OCI-LY1 (cell line): ENCODE data around the gene CHRNA9.
A peak's percentile ranks its signal among the peaks of the same experiment; 100 is the strongest.
"Not testable (repeated sequence)": the region's sequence is repeated elsewhere in the genome, so short reads cannot be mapped to it uniquely, and the experiment has no call there.

ENCODE experiments used
- H2AFZ ChIP-seq: fragments of 200-600 bp; sonication (generic), shearing (Covaris generic); 2 replicates; pipeline ENCODE4 v1.6.0; 2014; ENCODE audit warnings: antibody characterized with exemption, mild to moderate bottlenecking, low read length
- H3F3A ChIP-seq: fragments of 200-600 bp; sonication (generic), shearing (Covaris generic); 2 replicates; pipeline ENCODE4 v1.6.0; 2014; ENCODE audit warnings: mild to moderate bottlenecking, antibody characterized with exemption, low read length, moderate library complexity; ENCODE audit not compliant: insufficient read depth
- H3K27ac ChIP-seq: fragments of 200-600 bp; sonication (generic); 2 replicates; pipeline ENCODE4 v1.5.1; 2014; ENCODE audit warnings: low read length, mixed run types, mild to moderate bottlenecking, low read depth; ENCODE audit not compliant: poor library complexity, severe bottlenecking
- H3K27me3 ChIP-seq: fragments of 200-600 bp; sonication (generic); 2 replicates; pipeline ENCODE4 v1.6.0; 2014; ENCODE audit warnings: antibody characterized with exemption, mild to moderate bottlenecking, low read length, moderate library complexity; ENCODE audit not compliant: insufficient read depth
- H3K36me3 ChIP-seq: fragments of 200-600 bp; sonication (generic); 2 replicates; pipeline ENCODE4 v1.6.1; 2014; ENCODE audit warnings: mild to moderate bottlenecking, antibody characterized with exemption, low read length, moderate library complexity, mixed read lengths; ENCODE audit not compliant: insufficient read depth
- H3K4me1 ChIP-seq: fragments of 200-600 bp; sonication (generic); 2 replicates; pipeline ENCODE4 v1.5.1; 2014; ENCODE audit warnings: mild to moderate bottlenecking, low read length, moderate library complexity; ENCODE audit not compliant: insufficient read depth, severe bottlenecking
- H3K4me2 ChIP-seq: fragments of 200-600 bp; sonication (generic), shearing (Covaris generic); 2 replicates; pipeline ENCODE4 v1.6.1; 2014; ENCODE audit warnings: low read length
- H3K4me3 ChIP-seq: fragments of 200-600 bp; sonication (generic); 2 replicates; pipeline ENCODE4 v1.5.1; 2014; ENCODE audit warnings: low read length, low read depth, mild to moderate bottlenecking, mixed read lengths; ENCODE audit not compliant: poor library complexity, severe bottlenecking
- H3K79me2 ChIP-seq: fragments of 200-600 bp; shearing (Covaris generic); 2 replicates; pipeline ENCODE4 v1.6.1; 2016; ENCODE audit warnings: mixed run types, low read length, mixed read lengths; ENCODE audit not compliant: insufficient read depth
- H3K9ac ChIP-seq: fragments of 200-600 bp; sonication (generic), shearing (Covaris generic); 2 replicates; pipeline ENCODE4 v1.6.1; 2014; ENCODE audit warnings: mild to moderate bottlenecking, low read length, mixed read lengths
- H3K9me2 ChIP-seq: fragments of 200-600 bp; sonication (generic), shearing (Covaris generic); 2 replicates; pipeline ENCODE4 v1.6.1; 2014; ENCODE audit warnings: low read depth, mild to moderate bottlenecking, low read length, mixed read lengths
- H3K9me3 ChIP-seq: fragments of 200-600 bp; shearing (Covaris generic); 2 replicates; pipeline ENCODE4 v1.6.1; 2014; ENCODE audit warnings: low read length, mixed read lengths
- H4K20me1 ChIP-seq: fragments of 200-600 bp; sonication (generic), shearing (Covaris generic); 2 replicates; pipeline ENCODE4 v1.6.0; 2016; ENCODE audit warnings: mild to moderate bottlenecking, low read length; ENCODE audit not compliant: insufficient read depth
- CTCF ChIP-seq: fragments of 200-600 bp; sonication (generic), shearing (Covaris generic); IDR thresholded peaks from 2 replicates; pipeline ENCODE4 v1.5.1; 2017; ENCODE audit warnings: mild to moderate bottlenecking, antibody characterized with exemption, low read length, moderate library complexity, mixed read lengths
- EZH2 ChIP-seq: fragments of 200-600 bp; sonication (generic), shearing (Covaris generic); IDR thresholded peaks from 2 replicates; pipeline ENCODE4 v1.8.0; 2017; ENCODE audit warnings: borderline replicate concordance, mixed run types, mild to moderate bottlenecking, antibody characterized with exemption, low read length, moderate library complexity, mixed read lengths

CHRNA9 gene

GRCh38 chr4:40289366-40290188 is 45.6 kb upstream of the CHRNA9 start:
- Histone ChIP-seq H3F3A (no peaks in the 10 kb centered on the region), H3K27ac (peak overlapping the region; percentile 96), H3K27me3 (no peaks in the 10 kb centered on the region), H2AFZ (no peak overlapping the region), H4K20me1 (no peaks in the 10 kb centered on the region), H3K79me2 (no peaks in the 10 kb centered on the region), H3K9me3 (no peaks in the 10 kb centered on the region), H3K4me3 (peak overlapping the region; percentile 9), H3K9ac (peak overlapping the region; percentile 36), H3K9me2 (no peaks in the 10 kb centered on the region), H3K36me3 (no peaks in the 10 kb centered on the region), H3K4me1 (peaks cover 80% of the 10 kb centered on the region), H3K4me2 (peak overlapping the region; percentile 46)
- TF ChIP-seq CTCF (no peak), EZH2 (no peak)

GRCh38 chr4:40290611-40291186 is 44.4 kb upstream of the CHRNA9 start:
- peaks cover 71% of the 10 kb centered on the region for H3K4me1 ChIP-seq
- peak overlapping the region; percentile 46; the same call in 1 of the 2 replicates for H3K4me2 ChIP-seq
- H4K20me1 ChIP-seq, H3K27me3 ChIP-seq, H3K4me3 ChIP-seq, H3K9me2 ChIP-seq, H3F3A ChIP-seq, H2AFZ ChIP-seq, H3K79me2 ChIP-seq, H3K9me3 ChIP-seq, H3K36me3 ChIP-seq: not testable (repeated sequence)
- H3K27ac ChIP-seq: peak overlapping the region; percentile 96
- peak overlapping the region; percentile 36 for H3K9ac ChIP-seq

GRCh38 chr4:40292313-40292759 is 42.8 kb upstream of the CHRNA9 start:
- Histone ChIP-seq H3K4me3 (no peak overlapping the region), H3K9me2 (no peaks in the 10 kb centered on the region), H2AFZ (0 out of 2 replicates have a peak overlapping the region, but pooled peaks have one; percentile 18), H3K4me2 (no peak overlapping the region), H4K20me1 (no peaks in the 10 kb centered on the region), H3K36me3 (no peaks in the 10 kb centered on the region), H3K27me3 (no peaks in the 10 kb centered on the region), H3K9me3 (no peaks in the 10 kb centered on the region), H3F3A (0 out of 2 replicates have a peak, but pooled peaks cover 9% of the 10 kb centered on the region), H3K4me1 (peaks cover 65% of the 10 kb centered on the region), H3K79me2 (no peaks in the 10 kb centered on the region), H3K9ac (no peak overlapping the region), H3K27ac (peak overlapping the region; percentile 21)
- no peak for TF ChIP-seq EZH2
- TF ChIP-seq CTCF: no peak
